A549 (cell line): ENCODE results near the gene RORB. TPM values are rescaled to one million over a fixed set of nuclear protein-coding genes. Genes with fewer than 3 reads are reported as not detected.

ENCODE experiments used
- ATAC-seq, 2 experiments: fragments of 200-7000 bp in 1 of 2; fragments of >200 bp in 1 of 2; cut with Nextera tagmentation in 1 of 2; cut with Tn5 transposase in 1 of 2; 3 replicates each; pipeline versions ENCODE4 v1.8.0 to v1.9.1; 2018 to 2020; ENCODE audit warnings: mild to moderate bottlenecking in 1 of 2, moderate library complexity in 1 of 2
- CTCF ChIA-PET: fragments of 300-600 bp; sonication (Branson Sonifier 250); formaldehyde crosslinking; extraction: SDS; loops from one replicate; lab custom pipeline; 2021; ENCODE audit warnings: antibody characterized with exemption, inconsistent platforms; lab: Yijun Ruan, JAX
- POLR2A ChIA-PET: fragments of 350-600 bp; formaldehyde crosslinking; extraction: SDS; loops from one replicate; lab custom pipeline; 2021; ENCODE audit warnings: antibody characterized with exemption, inconsistent platforms; lab: Yijun Ruan, JAX
- DNase-seq, 2 experiments: peaks; one replicate each; pipeline versions ENCODE4 v3.0.0 to v3.0.0-alpha.2; 2011 to 2016; ENCODE audit warnings: low read depth in 1 of 2, low spot score in 1 of 2
- FAIRE-seq: peaks from 2 replicates; lab custom pipeline; 2011; peaks lifted over from hg19 to GRCh38; lab: Jason Lieb, UNC
- H3K27ac ChIP-seq, 2 experiments: fragments of >200 bp; sonication (Bioruptor Twin); formaldehyde crosslinking; 3 replicates each; pipeline ENCODE4 v1.5.1; 2016 to 2017
- H3K4me1 ChIP-seq: fragments of >200 bp; sonication (Bioruptor Twin); formaldehyde crosslinking; 3 replicates; pipeline ENCODE4 v1.6.1; 2016
- H3K4me2 ChIP-seq: fragments of >200 bp; sonication (Bioruptor Twin); formaldehyde crosslinking; 3 replicates; pipeline ENCODE4 v1.6.1; 2016
- H3K4me3 ChIP-seq: fragments of >200 bp; sonication (Bioruptor Twin); formaldehyde crosslinking; 3 replicates; pipeline ENCODE4 v1.5.1; 2016
- H3K9me3 ChIP-seq: fragments of >200 bp; sonication (Bioruptor Twin); formaldehyde crosslinking; 3 replicates; pipeline ENCODE4 v1.6.1; 2016
- CBX2 ChIP-seq: fragments of 200-600 bp; sonication (generic); IDR thresholded peaks from 2 replicates; pipeline ENCODE4 v1.6.1; 2016; ENCODE audit warnings: low read depth, mild to moderate bottlenecking, borderline replicate concordance
- CBX8 ChIP-seq: fragments of 200-600 bp; sonication (generic); IDR thresholded peaks from 2 replicates; pipeline ENCODE4 v1.6.1; 2016
- CHD4 ChIP-seq: fragments of 200-600 bp; sonication (generic); IDR thresholded peaks from 2 replicates; pipeline ENCODE4 v1.6.1; 2016; ENCODE audit warnings: antibody characterized with exemption, mild to moderate bottlenecking, borderline replicate concordance
- EHF ChIP-seq: fragments of 250-450 bp; sonication (Bioruptor Pico); IDR thresholded peaks from 2 replicates; pipeline ENCODE4 v1.5.0; 2020; ENCODE audit warnings: mild to moderate bottlenecking
- EHMT2 ChIP-seq: fragments of 200-600 bp; sonication (generic); IDR thresholded peaks from 2 replicates; pipeline ENCODE4 v1.6.1; 2016; ENCODE audit warnings: antibody characterized with exemption, low read depth, mild to moderate bottlenecking, moderate library complexity
- EP300 ChIP-seq, 2 experiments: fragments of >200 bp; sonication (Bioruptor Twin); formaldehyde crosslinking; IDR thresholded peaks; 2 replicates in 1 of 2; 3 replicates in 1 of 2; pipeline ENCODE4 v1.6.1; 2016 to 2017
- ESRRA ChIP-seq: fragments of 150-350 bp; IDR thresholded peaks from 2 replicates; pipeline ENCODE4 v1.6.1; 2014; ENCODE audit warnings: mild to moderate bottlenecking, low read length, borderline replicate concordance
- FOSB ChIP-seq: fragments of 250-450 bp; sonication (Bioruptor Pico); IDR thresholded peaks from 2 replicates; pipeline ENCODE4 v1.5.0; 2020; ENCODE audit warnings: mild to moderate bottlenecking, moderate library complexity
- FOSL2 ChIP-seq, 2 experiments: fragments of 450-650 bp in 1 of 2; fragments of >200 bp in 1 of 2; sonication (Bioruptor Twin) in 1 of 2; formaldehyde crosslinking; IDR thresholded peaks; 2 replicates each; pipeline versions ENCODE4 v1.5.0 to v1.6.1; 2016 to 2020; ENCODE audit warnings: mild to moderate bottlenecking in 1 of 2, moderate library complexity in 1 of 2
- FOXS1 ChIP-seq: fragments of 250-450 bp; sonication (Bioruptor Pico); IDR thresholded peaks from 2 replicates; pipeline ENCODE4 v1.5.0; 2020; ENCODE audit warnings: mild to moderate bottlenecking, moderate library complexity
- KDM1A ChIP-seq: fragments of 200-600 bp; sonication (generic); IDR thresholded peaks from 2 replicates; pipeline ENCODE4 v1.6.1; 2016; ENCODE audit warnings: low read depth, mild to moderate bottlenecking
- NPAS2 ChIP-seq: fragments of 250-450 bp; sonication (Bioruptor Pico); IDR thresholded peaks from 2 replicates; pipeline ENCODE4 v1.8.0; 2022; ENCODE audit warnings: mild to moderate bottlenecking, moderate library complexity, borderline replicate concordance
- NR3C1 ChIP-seq: fragments of >200 bp; sonication (Bioruptor Twin); formaldehyde crosslinking; IDR thresholded peaks from 3 replicates; pipeline ENCODE4 v1.6.1; 2017
- PHF8 ChIP-seq: fragments of 200-600 bp; sonication (generic); IDR thresholded peaks from 2 replicates; pipeline ENCODE4 v1.6.1; 2016; ENCODE audit warnings: low read depth, mild to moderate bottlenecking, antibody characterized with exemption, moderate library complexity, borderline replicate concordance
- RARB ChIP-seq: fragments of 250-450 bp; sonication (Bioruptor Pico); IDR thresholded peaks from 2 replicates; pipeline ENCODE4 v1.8.0; 2021; ENCODE audit warnings: mild to moderate bottlenecking, moderate library complexity
- RFX5 ChIP-seq: fragments of 450-650 bp; IDR thresholded peaks from 2 replicates; pipeline ENCODE4 v1.7.1; 2014; ENCODE audit warnings: antibody characterized with exemption, mild to moderate bottlenecking, moderate library complexity
- TFCP2L1 ChIP-seq: fragments of 250-450 bp; sonication (Bioruptor Pico); IDR thresholded peaks from 2 replicates; pipeline ENCODE4 v1.5.0; 2021; ENCODE audit warnings: mild to moderate bottlenecking
- TP53 ChIP-seq: fragments of 250-450 bp; sonication (Bioruptor Pico); IDR thresholded peaks from 2 replicates; pipeline ENCODE4 v1.5.0; 2021; ENCODE audit warnings: mild to moderate bottlenecking, moderate library complexity
- ZSCAN20 ChIP-seq: fragments of 250-450 bp; sonication (Bioruptor Pico); IDR thresholded peaks from 2 replicates; pipeline ENCODE4 v1.8.0; 2022; ENCODE audit warnings: mild to moderate bottlenecking, moderate library complexity
- WGBS: methylation state at CpG from one replicate; pipeline ENCODE4 v1.1.6; 2017; ENCODE audit errors: missing lambda C conversion rate; 5-methylcytosine and 5-hydroxymethylcytosine counted together
- polyA plus RNA-seq, 4 experiments: library from polyadenylated mRNA; depleted of rRNA in 3 of 4; stranded (reverse); fragments of >200 nt; fragmentation: RNase III in 1 of 4; extraction: RNeasy Plus Mini Kit Qiagen cat#74134 plus additional on column Dnase treatment in 1 of 4; gene quantifications; 2 replicates in 3 of 4; 3 replicates in 1 of 4; pipeline ENCODE4 v1.2.3, GENCODE V29; 2011 to 2017
- TF ChIP-seq, protein P1 (sequence below): fragments of 200-600 bp; sonication (generic); IDR thresholded peaks from 2 replicates; pipeline ENCODE4 v1.6.1; 2016; ENCODE audit warnings: antibody characterized with exemption, mild to moderate bottlenecking, moderate library complexity
- TF ChIP-seq, protein P2 (sequence below): fragments of 250-450 bp; sonication (Bioruptor Pico); IDR thresholded peaks from 2 replicates; pipeline ENCODE4 v1.5.0; 2020; ENCODE audit warnings: low read depth, mild to moderate bottlenecking, moderate library complexity
- TF ChIP-seq, protein P3 (sequence below): fragments of >200 bp; sonication (Bioruptor Twin); formaldehyde crosslinking; IDR thresholded peaks from 2 replicates; pipeline ENCODE4 v1.6.1; 2016
- TF ChIP-seq, protein P4 (sequence below): IDR thresholded peaks from 2 replicates; pipeline ENCODE4 v1.6.1; 2012; ENCODE audit warnings: low read depth, borderline replicate concordance
- TF ChIP-seq, protein P5 (sequence below): fragments of 250-450 bp; sonication (Bioruptor Pico); IDR thresholded peaks from 2 replicates; pipeline ENCODE4 v1.5.0; 2021; ENCODE audit warnings: mild to moderate bottlenecking, moderate library complexity, borderline replicate concordance

RORB gene
- polyA plus RNA-seq, 2 of the 4 experiments (the other 2 are of a cell fraction), result not detected

DNA sequence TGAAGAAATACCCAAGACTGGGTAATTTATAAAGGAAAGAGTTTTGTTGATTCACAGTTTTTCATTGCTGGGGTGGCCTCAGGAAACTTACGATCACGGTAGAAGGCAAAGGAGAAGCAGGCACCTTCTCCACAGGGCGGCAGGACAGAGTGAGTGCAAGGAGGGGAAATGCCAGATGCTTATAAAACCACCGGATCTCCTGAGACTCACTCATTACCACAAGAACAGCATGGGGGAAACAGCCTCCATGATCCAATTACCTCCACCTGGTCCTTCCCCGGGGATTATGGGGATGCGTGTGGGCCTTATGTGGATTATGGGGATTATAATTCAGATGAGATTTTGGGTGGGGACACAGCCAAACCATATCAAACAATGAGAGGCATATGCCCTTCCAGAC lies 18.5 kb upstream of the RORB start:
- POLR2A ChIA-PET, result no interaction called here
- Histone ChIP-seq H3K4me2 (no peak overlapping the region), H3K9me3 (no peaks in the 10 kb centered on the region), H3K27ac (no peak overlapping the region), H3K4me1 (no peaks in the 10 kb centered on the region), H3K4me3 (no peak overlapping the region)
- WGBS, result 46% methylated on average over 6 of the region's 6 CpGs
- TF ChIP-seq, protein P1, sequence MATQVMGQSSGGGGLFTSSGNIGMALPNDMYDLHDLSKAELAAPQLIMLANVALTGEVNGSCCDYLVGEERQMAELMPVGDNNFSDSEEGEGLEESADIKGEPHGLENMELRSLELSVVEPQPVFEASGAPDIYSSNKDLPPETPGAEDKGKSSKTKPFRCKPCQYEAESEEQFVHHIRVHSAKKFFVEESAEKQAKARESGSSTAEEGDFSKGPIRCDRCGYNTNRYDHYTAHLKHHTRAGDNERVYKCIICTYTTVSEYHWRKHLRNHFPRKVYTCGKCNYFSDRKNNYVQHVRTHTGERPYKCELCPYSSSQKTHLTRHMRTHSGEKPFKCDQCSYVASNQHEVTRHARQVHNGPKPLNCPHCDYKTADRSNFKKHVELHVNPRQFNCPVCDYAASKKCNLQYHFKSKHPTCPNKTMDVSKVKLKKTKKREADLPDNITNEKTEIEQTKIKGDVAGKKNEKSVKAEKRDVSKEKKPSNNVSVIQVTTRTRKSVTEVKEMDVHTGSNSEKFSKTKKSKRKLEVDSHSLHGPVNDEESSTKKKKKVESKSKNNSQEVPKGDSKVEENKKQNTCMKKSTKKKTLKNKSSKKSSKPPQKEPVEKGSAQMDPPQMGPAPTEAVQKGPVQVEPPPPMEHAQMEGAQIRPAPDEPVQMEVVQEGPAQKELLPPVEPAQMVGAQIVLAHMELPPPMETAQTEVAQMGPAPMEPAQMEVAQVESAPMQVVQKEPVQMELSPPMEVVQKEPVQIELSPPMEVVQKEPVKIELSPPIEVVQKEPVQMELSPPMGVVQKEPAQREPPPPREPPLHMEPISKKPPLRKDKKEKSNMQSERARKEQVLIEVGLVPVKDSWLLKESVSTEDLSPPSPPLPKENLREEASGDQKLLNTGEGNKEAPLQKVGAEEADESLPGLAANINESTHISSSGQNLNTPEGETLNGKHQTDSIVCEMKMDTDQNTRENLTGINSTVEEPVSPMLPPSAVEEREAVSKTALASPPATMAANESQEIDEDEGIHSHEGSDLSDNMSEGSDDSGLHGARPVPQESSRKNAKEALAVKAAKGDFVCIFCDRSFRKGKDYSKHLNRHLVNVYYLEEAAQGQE, result no peak
- TF ChIP-seq CBX2 (no peak), ZSCAN20 (CRISPR knock-in tag) (no peak), ESRRA (no peak), PHF8 (no peak), FOSL2 (IDR thresholded peaks at IDR 0.05) (no peak), FOSL2 (CRISPR knock-in tag; IDR thresholded peaks at IDR 0.05) (no peak), CHD4 (no peak), FOXS1 (CRISPR knock-in tag) (no peak), TP53 (CRISPR knock-in tag) (no peak), EHMT2 (no peak)
- TF ChIP-seq, protein P2, sequence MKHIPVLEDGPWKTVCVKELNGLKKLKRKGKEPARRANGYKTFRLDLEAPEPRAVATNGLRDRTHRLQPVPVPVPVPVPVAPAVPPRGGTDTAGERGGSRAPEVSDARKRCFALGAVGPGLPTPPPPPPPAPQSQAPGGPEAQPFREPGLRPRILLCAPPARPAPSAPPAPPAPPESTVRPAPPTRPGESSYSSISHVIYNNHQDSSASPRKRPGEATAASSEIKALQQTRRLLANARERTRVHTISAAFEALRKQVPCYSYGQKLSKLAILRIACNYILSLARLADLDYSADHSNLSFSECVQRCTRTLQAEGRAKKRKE (CRISPR knock-in tag), result no peak
- TF ChIP-seq, protein P3, sequence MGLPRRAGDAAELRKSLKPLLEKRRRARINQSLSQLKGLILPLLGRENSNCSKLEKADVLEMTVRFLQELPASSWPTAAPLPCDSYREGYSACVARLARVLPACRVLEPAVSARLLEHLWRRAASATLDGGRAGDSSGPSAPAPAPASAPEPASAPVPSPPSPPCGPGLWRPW, result no peak
- ATAC-seq (no peak), FAIRE-seq (no peak), DNase-seq (no peak)
- CTCF ChIA-PET, result no interaction called here

DNA sequence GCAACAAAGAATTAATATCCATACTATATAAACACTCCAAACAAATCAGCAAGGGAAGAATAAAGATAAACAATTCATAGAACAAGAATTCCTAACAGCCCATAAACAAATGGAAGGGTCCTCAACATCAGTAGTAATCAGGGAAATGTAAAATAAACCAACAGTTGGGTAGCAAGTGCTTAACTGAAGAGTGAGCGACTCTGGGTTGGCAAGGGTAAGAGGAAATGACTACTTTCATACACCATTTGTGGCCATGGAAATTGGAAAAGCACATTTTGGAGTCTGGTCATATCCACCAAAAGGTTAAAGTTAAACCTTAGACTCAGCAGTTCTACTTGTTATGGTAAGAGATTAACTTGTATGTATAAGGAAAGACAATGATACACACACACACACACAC lies 17.4 kb upstream of the RORB start:
- no peaks in the 10 kb centered on the region for H3K9me3 ChIP-seq
- H3K4me1 ChIP-seq, result no peaks in the 10 kb centered on the region
- 8% methylated on average over 1 of the region's 1 CpG for WGBS
- no peak for TF ChIP-seq CBX8
- TF ChIP-seq, protein P2 (CRISPR knock-in tag), result no peak
- TF ChIP-seq NR3C1, result no peak
- no peak overlapping the region for H3K4me3 ChIP-seq
- no peak overlapping the region for H3K4me2 ChIP-seq
- FAIRE-seq (no peak), DNase-seq (no peak), ATAC-seq (no peak)
- CTCF ChIA-PET, result no interaction called here
- POLR2A ChIA-PET, result no interaction called here
- no peak overlapping the region for H3K27ac ChIP-seq

DNA sequence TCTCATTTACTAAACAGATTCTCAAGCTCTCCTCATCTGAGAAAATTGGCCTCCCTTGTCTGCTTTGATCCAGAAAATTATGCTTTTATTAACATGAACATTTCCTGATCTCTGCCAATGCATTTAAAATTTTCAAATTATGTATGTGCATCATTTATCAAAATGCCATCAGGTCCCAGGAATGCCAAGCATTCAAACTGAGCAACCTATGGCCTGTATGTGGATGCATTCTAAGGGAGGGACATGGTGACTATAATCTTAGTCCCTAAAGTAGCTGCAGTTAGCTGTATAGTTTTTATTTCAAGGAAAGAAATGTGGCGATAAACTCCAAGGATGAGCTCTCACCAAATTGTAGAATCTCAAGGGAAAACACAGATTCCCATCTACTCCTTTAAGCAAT lies 9.7 kb upstream of the RORB start:
- Histone ChIP-seq H3K27ac (no peak overlapping the region), H3K9me3 (no peaks in the 10 kb centered on the region), H3K4me3 (no peak overlapping the region), H3K4me2 (no peak overlapping the region), H3K4me1 (no peaks in the 10 kb centered on the region)
- FAIRE-seq, result no peak
- ChIA-PET POLR2A (no interaction called here), CTCF (no interaction called here)
- 81% methylated on average over 1 of the region's 1 CpG for WGBS
- no peak for DNase-seq
- no peak for ATAC-seq
- TF ChIP-seq FOSB (no peak), EHF (CRISPR knock-in tag) (no peak), KDM1A (no peak), CBX8 (no peak), EP300 (IDR thresholded peaks at IDR 0.05) (no peak), FOXS1 (CRISPR knock-in tag) (no peak), TFCP2L1 (no peak), CHD4 (no peak), RARB (CRISPR knock-in tag) (no peak), CBX2 (no peak), ZSCAN20 (CRISPR knock-in tag) (no peak), TP53 (CRISPR knock-in tag) (no peak), RFX5 (no peak), NPAS2 (CRISPR knock-in tag) (no peak)
- TF ChIP-seq, protein P4, sequence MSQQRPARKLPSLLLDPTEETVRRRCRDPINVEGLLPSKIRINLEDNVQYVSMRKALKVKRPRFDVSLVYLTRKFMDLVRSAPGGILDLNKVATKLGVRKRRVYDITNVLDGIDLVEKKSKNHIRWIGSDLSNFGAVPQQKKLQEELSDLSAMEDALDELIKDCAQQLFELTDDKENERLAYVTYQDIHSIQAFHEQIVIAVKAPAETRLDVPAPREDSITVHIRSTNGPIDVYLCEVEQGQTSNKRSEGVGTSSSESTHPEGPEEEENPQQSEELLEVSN, result no peak
- TF ChIP-seq, protein P2 (CRISPR knock-in tag), result no peak
- TF ChIP-seq, protein P5, sequence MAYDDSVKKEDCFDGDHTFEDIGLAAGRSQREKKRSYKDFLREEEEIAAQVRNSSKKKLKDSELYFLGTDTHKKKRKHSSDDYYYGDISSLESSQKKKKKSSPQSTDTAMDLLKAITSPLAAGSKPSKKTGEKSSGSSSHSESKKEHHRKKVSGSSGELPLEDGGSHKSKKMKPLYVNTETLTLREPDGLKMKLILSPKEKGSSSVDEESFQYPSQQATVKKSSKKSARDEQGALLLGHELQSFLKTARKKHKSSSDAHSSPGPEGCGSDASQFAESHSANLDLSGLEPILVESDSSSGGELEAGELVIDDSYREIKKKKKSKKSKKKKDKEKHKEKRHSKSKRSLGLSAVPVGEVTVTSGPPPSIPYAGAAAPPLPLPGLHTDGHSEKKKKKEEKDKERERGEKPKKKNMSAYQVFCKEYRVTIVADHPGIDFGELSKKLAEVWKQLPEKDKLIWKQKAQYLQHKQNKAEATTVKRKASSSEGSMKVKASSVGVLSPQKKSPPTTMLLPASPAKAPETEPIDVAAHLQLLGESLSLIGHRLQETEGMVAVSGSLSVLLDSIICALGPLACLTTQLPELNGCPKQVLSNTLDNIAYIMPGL, result no peak
